ENCODE measurements around the gene FZD1.

FZD1 gene

GRCh38 chr7:91248996-91249395 is 15.2 kb upstream of the FZD1 start:
- no peak for DNase-seq (ENCODE audit: low spot score)
- TF ChIP-seq, protein P1, sequence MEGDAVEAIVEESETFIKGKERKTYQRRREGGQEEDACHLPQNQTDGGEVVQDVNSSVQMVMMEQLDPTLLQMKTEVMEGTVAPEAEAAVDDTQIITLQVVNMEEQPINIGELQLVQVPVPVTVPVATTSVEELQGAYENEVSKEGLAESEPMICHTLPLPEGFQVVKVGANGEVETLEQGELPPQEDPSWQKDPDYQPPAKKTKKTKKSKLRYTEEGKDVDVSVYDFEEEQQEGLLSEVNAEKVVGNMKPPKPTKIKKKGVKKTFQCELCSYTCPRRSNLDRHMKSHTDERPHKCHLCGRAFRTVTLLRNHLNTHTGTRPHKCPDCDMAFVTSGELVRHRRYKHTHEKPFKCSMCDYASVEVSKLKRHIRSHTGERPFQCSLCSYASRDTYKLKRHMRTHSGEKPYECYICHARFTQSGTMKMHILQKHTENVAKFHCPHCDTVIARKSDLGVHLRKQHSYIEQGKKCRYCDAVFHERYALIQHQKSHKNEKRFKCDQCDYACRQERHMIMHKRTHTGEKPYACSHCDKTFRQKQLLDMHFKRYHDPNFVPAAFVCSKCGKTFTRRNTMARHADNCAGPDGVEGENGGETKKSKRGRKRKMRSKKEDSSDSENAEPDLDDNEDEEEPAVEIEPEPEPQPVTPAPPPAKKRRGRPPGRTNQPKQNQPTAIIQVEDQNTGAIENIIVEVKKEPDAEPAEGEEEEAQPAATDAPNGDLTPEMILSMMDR (IDR thresholded peaks at IDR 0.05; ENCODE audit: extremely low read depth, missing control alignments) = no peak

GRCh38 chr7:91249506-91250233 is 14.6 kb upstream of the FZD1 start:
- TF ChIP-seq, protein P1 (IDR thresholded peaks at IDR 0.05; ENCODE audit: extremely low read depth, missing control alignments) = no peak

DNA sequence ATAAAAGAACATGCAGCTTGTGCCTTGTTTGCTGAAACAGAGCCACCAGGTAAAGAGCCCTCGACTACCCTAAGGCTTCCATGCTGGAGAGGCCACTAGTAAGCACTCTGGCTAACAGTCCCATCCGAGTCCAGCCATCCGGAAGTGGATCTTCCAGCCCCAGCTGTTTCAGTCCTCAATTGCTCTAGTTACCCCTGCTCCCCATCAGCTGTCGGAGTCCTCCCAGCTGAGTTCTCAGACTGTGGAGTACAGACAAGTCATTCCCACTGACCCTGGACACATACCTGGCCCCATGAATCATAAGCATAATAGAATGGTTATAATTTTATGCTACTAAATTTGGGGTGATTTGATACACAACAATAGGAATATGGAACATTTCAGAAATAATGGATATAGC is 13.5 kb upstream of the FZD1 start:
- TF ChIP-seq, protein P1 (IDR thresholded peaks at IDR 0.05; ENCODE audit: extremely low read depth, missing control alignments) = no peak
- no peak for DNase-seq (ENCODE audit: low spot score)

More at GRCh38 chr7:91249506-91250233, 14.6 kb upstream of the FZD1 start:
- DNase-seq (ENCODE audit: low spot score) = no peak

GRCh38 chr7:91251877-91252276 is 12.4 kb upstream of the FZD1 start:
- TF ChIP-seq, protein P1 (IDR thresholded peaks at IDR 0.05; ENCODE audit: extremely low read depth, missing control alignments) = no peak
- no peak for DNase-seq (ENCODE audit: low spot score)

DNA sequence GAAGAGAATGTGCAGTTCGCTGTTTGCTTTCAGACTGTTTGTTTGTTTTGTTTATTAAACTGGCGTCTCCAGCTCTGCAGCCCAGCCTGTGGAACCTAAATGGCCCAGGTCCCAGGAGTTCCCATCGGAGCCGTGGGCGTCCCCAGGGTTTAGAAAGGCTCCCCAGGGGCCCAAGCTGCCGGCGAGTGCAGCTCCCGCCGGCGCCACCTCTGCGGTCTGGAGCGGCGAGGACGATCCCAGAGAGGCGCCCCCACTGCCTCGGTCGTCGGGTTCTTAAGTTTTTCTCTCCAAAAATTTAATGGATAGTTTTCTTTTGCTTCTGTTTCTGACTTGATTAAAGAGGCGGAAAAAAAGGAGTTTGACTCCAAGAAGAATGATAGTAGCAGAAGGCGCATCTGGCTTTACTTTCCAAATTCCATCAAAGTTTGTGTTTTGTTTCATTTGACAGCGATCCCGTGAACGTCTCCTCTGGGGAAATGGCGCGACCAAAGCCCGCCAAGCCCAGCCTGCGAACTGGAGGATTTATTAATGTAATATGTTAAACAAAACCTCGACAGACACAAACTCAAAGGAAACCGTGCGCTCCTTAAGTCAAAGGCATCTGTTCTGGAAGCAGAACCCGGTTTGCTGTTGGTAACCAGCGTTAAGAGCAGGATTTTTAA is 718 bp upstream of the FZD1 start:
- TF ChIP-seq, protein P1 (IDR thresholded peaks at IDR 0.05; ENCODE audit: extremely low read depth, missing control alignments) = no peak
- DNase-seq (ENCODE audit: low spot score) = no peak

- TF ChIP-seq, protein P1 (IDR thresholded peaks at IDR 0.05; ENCODE audit: extremely low read depth, missing control alignments) = no peak
- peak; percentile 63 for DNase-seq (ENCODE audit: low spot score)
Measured at GRCh38 chr7:91264924-91265681, 870 bp downstream of the FZD1 start.

GRCh38 chr7:91265693-91266066 is 1.4 kb downstream of the FZD1 start:
- TF ChIP-seq, protein P1 (IDR thresholded peaks at IDR 0.05; ENCODE audit: extremely low read depth, missing control alignments) = no peak
- DNase-seq (ENCODE audit: low spot score) = peak; percentile 31
